Hematopoietic multipotent progenitor cell treated with erythropoietin and hydrocortisone succinate and interleukin-3 and kit ligand, for 8 days (in vitro differentiated cells): Measurements from ENCODE around the gene BOD1L1.

ENCODE experiments used
- DNase-seq: peaks from one replicate; pipeline ENCODE4 v3.0.0-alpha.2; 2015

The BOD1L1 gene

DNA sequence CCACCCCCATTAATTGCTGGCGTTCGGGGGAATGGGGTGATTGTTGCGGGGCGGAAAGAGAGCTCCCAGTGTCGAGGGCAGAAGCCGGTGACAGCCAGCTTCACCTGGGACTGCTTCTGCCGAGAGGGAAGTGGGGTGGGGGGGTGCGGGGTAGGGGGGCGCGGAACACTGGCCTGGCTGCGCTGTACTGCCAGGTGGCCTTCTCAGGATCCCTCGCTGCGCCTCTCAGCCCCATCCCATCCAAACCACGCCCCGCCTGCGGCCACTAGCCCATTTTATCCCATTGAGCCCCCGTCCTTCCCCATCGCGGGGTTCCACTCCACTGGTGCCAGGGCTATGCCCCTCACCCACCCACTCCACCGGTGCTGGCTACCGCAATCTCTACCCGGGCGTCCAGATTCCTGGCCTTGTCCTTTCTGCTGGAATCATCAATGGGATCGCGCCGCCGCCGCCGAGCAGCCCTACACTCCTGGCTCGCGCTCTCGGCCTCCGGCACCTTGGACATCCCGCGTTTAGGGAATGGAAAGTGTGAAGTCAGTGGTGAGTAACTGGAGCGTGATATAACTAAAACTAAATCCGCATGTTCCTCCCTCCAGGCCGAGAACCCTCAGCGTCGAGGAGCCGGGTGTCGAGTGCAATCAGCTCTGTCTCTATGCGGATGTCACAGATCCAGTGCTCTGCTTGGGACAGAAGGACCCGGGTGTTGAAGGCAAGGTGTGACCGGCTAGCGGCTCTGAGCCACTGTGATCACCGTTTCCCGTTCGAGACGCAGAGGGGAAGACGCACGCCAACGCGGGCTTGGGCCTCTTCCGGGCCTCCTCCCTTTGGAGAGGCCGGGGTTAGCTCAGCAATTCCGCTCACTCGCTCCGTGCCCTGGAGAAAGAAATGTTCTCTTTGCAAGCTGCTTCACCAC is 103.7 kb downstream of the BOD1L1 start:
- DNase-seq, result no peak

DNA sequence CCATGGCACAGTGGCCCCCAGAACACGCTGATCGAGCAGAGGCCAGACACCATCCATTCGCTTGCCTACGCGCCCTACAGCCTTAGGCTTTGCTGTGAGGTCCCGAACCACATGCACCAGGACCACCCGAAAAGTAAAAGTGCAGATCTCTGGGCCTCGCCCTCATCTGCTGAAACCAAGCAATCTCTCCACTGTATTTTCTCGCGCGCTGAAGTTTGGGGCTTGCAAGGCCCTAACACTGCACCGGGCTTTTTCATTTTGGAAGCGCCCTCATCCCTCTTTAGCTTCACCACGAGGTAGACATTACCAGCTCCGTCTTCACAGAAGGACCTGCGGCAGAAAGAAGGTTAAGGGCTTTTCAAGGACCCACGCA is 104.4 kb downstream of the BOD1L1 start:
- no peak for DNase-seq

DNA sequence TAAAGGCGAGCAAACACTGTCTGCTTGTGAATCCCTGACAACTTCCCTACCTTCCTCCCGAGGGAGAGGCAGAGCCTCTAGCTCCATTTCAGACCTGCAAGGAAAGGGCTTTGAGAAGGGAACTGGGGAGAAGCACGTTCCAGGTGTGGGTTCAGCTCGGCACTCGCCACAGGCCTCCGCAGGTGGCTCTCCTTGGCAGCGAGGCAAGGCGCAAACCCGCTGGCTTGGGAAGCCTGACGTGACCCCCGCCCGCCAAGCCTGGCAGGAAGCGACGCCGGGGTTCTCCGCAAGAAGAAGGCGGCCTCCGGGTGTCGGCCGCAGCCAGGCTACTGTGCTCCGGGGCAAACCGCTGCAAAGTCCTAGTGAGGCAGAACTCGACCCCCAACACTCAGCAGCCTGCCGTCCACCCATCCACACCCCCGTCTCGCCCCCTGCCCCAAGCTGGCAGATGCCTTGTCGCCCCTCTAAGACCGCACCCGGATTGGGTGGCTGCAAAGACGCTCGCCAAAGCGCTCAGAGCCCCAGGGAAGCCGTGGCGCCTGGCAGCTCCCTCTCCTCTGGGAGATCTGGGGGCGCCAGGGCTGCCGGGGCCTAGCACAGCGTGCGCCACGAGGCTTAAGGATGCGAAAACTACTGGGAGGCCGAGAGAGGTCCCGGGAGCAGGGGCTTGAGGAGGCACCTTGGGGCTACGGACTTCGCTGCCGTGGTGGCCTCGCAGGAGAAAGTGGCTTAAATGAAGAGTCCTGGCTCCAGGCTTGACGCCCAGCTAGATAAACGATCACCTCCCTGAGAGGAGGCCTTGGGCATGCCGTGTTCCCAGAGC is 105.0 kb downstream of the BOD1L1 start:
- DNase-seq, result no peak

DNA sequence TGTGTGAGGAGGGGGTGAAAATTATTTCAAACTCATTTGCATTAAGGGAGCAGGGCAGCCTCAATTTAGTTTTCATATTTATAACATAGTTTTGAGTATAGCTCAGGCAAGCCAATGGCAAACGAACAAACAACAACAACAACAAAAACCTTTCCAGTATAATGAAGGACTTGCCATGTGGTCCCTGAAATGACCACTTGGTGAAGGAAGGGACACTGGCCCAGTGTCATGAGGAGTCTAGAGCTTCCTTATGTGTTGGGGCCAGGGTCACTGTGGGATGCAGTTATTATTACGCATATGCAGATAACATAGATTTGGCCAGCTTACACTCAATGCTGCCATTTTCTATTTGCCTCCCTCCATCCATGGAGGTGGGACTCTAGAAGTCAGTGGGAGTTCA is 106.5 kb downstream of the BOD1L1 start:
- DNase-seq, result no peak
